Smooth muscle cell (in vitro differentiated cells): ENCODE data around the gene ATP2B3. TPM values are rescaled to one million over a fixed set of nuclear protein-coding genes. Genes with fewer than 3 reads are reported as not detected.

Experiments used
- DNase-seq: peaks from one replicate; lab custom pipeline; 2025; ENCODE audit not compliant: unreplicated experiment; lab: John Stamatoyannopoulos, UW
- H2AFZ ChIP-seq: fragments of 200-600 bp; sonication (generic); 2 replicates; pipeline ENCODE4 v1.6.0; 2016; ENCODE audit warnings: antibody characterized with exemption, low read depth, mild to moderate bottlenecking
- H3F3A ChIP-seq: fragments of 200-600 bp; sonication (generic); 2 replicates; pipeline ENCODE4 v1.6.0; 2017; ENCODE audit warnings: antibody characterized with exemption, low read depth
- H3K27ac ChIP-seq: fragments of 200-600 bp; sonication (generic); 2 replicates; pipeline ENCODE4 v1.5.1; 2016; ENCODE audit warnings: low read depth, mild to moderate bottlenecking
- H3K27me3 ChIP-seq: fragments of 200-600 bp; sonication (generic); 2 replicates; pipeline ENCODE4 v1.6.1; 2016; ENCODE audit warnings: low read depth, mild to moderate bottlenecking
- H3K36me3 ChIP-seq: fragments of 200-600 bp; sonication (generic); 2 replicates; pipeline ENCODE4 v1.5.1; 2016; ENCODE audit warnings: low read depth
- H3K4me1 ChIP-seq: fragments of 200-600 bp; sonication (generic); 2 replicates; pipeline ENCODE4 v1.5.1; 2016; ENCODE audit warnings: low read depth
- H3K4me2 ChIP-seq: fragments of 200-600 bp; sonication (generic); 2 replicates; pipeline ENCODE4 v1.6.0; 2016; ENCODE audit warnings: mild to moderate bottlenecking
- H3K4me3 ChIP-seq: fragments of 200-600 bp; sonication (generic); 2 replicates; pipeline ENCODE4 v1.5.1; 2016; ENCODE audit warnings: mild to moderate bottlenecking
- H3K79me2 ChIP-seq: fragments of 200-600 bp; sonication (generic); 2 replicates; pipeline ENCODE4 v1.6.0; 2016; ENCODE audit warnings: low read depth, mild to moderate bottlenecking
- H3K9ac ChIP-seq: fragments of 200-600 bp; sonication (generic); 2 replicates; pipeline ENCODE4 v1.6.0; 2016; ENCODE audit warnings: low read depth
- H3K9me3 ChIP-seq: fragments of 200-600 bp; sonication (generic); replicated peaks from 2 replicates; pipeline ENCODE4 v1.5.1; 2016; ENCODE audit warnings: low read depth
- H4K20me1 ChIP-seq: fragments of 200-600 bp; sonication (generic); 2 replicates; pipeline ENCODE4 v1.6.0; 2016; ENCODE audit warnings: low read depth
- WGBS: methylation state at CpG from one replicate; pipeline ENCODE4 v1.1.7; 2016; ENCODE audit warnings: low lambda C conversion rate; 5-methylcytosine and 5-hydroxymethylcytosine counted together
- polyA plus RNA-seq: library from polyadenylated mRNA; unstranded; fragments of >200 nt; fragmentation: Nextera tagmentation; extraction: Ambion mirVana; gene quantifications from 2 replicates; pipeline ENCODE4 v1.2.1, GENCODE V29; 2016
- total RNA-seq: library from RNA; depleted of rRNA; stranded (reverse); fragments of >200 nt; gene quantifications from 2 replicates; pipeline ENCODE4 v1.2.3, GENCODE V29; 2014
- TF ChIP-seq, protein P1 (sequence below): fragments of 200-600 bp; sonication (generic); IDR thresholded peaks from 2 replicates; pipeline ENCODE4 v1.5.1; 2017; ENCODE audit warnings: borderline replicate concordance, mild to moderate bottlenecking, antibody characterized with exemption; ENCODE audit not compliant: insufficient read depth, poor library complexity, severe bottlenecking

The ATP2B3 gene
- total and polyA plus RNA-seq, 2 experiments from 2014 or later = 0.05 to 0.22 TPM

DNA sequence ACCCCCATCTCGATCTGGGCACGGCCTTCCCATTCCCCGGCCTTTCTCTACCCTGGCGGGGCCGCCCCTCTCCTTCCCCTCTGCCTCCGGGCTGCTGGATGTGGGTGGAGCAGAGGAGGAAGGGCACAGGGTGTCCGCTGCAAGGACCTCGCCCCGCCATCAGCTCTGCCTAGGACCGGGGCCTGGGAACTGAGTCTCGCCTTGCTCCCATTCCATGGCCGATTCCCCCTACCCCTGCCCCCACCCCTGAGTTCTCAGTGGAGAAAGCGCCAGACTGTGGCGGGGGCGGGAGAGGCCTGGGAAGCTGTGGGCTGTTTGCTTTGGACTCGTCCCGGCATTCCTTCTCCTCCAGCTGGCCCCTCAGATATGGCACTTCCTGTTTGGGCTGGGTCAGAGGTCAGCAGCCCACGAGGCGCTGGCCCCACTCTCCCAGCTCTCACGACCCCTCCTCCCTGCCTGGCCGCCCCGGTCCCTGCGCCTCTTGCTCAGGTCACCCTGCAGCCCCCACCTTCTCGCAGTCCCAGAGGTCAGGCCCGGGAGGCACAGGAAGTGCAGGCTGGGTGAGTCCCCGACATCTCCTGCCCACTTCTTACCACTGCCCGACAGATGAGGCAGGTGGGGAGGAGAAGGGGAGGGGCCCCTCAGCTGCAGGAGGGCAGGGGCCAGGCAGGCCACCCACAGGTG, 29.1 kb upstream of the ATP2B3 start:
- Histone ChIP-seq H3K79me2 (no peaks in the 10 kb centered on the region), H3K4me1 (peaks cover 5% of the 10 kb centered on the region), H2AFZ (no peak overlapping the region), H3K27ac (peak overlapping the region; percentile 47), H4K20me1 (no peaks in the 10 kb centered on the region), H3K27me3 (no peaks in the 10 kb centered on the region), H3K36me3 (no peaks in the 10 kb centered on the region), H3K9me3 (no peaks in the 10 kb centered on the region), H3K4me3 (no peak overlapping the region), H3K9ac (no peak overlapping the region), H3F3A (no peaks in the 10 kb centered on the region), H3K4me2 (peak overlapping the region; percentile 31)
- DNase-seq = no peak
- 51% methylated on average over 21 of the region's 27 CpGs for WGBS
- TF ChIP-seq, protein P1, sequence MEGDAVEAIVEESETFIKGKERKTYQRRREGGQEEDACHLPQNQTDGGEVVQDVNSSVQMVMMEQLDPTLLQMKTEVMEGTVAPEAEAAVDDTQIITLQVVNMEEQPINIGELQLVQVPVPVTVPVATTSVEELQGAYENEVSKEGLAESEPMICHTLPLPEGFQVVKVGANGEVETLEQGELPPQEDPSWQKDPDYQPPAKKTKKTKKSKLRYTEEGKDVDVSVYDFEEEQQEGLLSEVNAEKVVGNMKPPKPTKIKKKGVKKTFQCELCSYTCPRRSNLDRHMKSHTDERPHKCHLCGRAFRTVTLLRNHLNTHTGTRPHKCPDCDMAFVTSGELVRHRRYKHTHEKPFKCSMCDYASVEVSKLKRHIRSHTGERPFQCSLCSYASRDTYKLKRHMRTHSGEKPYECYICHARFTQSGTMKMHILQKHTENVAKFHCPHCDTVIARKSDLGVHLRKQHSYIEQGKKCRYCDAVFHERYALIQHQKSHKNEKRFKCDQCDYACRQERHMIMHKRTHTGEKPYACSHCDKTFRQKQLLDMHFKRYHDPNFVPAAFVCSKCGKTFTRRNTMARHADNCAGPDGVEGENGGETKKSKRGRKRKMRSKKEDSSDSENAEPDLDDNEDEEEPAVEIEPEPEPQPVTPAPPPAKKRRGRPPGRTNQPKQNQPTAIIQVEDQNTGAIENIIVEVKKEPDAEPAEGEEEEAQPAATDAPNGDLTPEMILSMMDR = no peak

DNA sequence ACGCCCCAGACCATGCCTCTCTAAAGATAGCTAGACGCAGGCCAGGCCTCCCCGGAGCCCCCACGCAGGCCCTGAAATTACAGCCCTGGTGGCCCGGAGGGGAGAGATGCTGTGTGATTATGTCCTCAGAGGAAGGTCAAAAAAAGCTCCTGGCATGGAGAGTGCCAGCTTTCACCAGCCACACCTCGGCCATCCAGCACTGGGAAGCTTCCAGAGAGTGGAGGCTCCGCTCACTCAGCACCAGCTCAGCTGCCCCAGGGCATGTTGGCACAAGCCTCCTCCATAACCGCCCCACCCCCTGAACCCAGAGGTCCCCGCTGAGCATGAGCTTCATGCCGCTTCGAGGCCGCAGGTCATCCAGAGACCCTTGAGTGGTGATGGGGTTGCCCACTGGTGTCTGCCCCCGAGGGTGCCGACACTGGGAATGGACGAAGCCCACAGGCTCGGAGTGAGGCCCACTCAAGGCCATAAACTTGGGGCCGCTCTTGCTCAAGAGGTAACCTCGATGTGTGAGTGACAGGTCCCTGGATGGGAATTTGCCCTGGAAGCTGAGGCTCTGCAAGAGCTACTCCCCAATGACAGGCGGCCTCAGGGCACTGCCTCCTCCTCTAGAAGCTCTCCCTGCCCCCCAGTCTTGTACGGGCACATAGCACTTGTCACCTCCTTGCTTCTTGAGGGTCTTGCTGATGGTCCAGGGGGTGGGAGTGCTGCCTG, 27.1 kb upstream of the ATP2B3 start:
- DNase-seq = no peak
- H3K79me2 ChIP-seq = peaks cover 5% of the 10 kb centered on the region
- no peak overlapping the region for H3K27ac ChIP-seq

DNA sequence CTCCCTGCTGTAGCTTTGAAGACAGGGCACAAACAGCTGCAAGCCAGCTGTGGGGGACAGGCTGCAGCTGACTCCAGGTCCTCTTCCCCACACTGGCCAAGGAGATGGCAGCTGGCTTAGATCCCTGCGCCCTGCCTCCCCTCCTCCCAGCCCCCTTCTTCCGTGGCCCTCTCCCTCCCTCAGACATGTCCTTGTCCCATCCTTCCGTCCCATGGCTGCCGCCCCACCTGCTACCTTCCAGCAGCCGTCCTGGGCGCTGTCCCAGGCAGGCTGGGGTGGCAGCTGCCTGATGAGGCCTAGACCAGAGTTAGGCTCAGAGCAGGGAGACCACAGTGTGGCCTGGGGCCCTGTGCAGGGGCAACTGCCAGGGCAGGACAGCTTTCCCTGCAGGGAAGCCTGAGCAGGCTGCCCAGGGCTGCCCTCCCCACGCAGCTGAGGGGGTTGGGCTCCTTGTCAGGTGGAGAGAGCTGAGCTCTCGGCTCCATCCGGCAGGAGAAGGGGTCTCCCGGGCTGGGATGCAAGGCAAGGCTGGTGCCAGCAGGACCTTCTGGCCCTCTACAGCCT, 26.0 kb upstream of the ATP2B3 start:
- Histone ChIP-seq H3K27ac (peak overlapping the region; percentile 31), H2AFZ (no peak overlapping the region), H3K4me2 (peak overlapping the region; percentile 17)

More for the DNA sequence above, 27.1 kb upstream of the ATP2B3 start:
- Histone ChIP-seq H3K4me1 (peaks cover 5% of the 10 kb centered on the region), H3K9me3 (no peaks in the 10 kb centered on the region), H3K27me3 (no peaks in the 10 kb centered on the region), H3K4me2 (no peak overlapping the region), H3K36me3 (no peaks in the 10 kb centered on the region), H3K9ac (no peak overlapping the region), H2AFZ (no peak overlapping the region), H3K4me3 (no peak overlapping the region), H4K20me1 (no peaks in the 10 kb centered on the region), H3F3A (no peaks in the 10 kb centered on the region)
- TF ChIP-seq, protein P1 = no peak
- WGBS = 87% methylated on average over 20 of the region's 20 CpGs

More for the DNA sequence above, 26.0 kb upstream of the ATP2B3 start:
- Histone ChIP-seq H4K20me1 (peaks cover 10% of the 10 kb centered on the region), H3K79me2 (peaks cover 15% of the 10 kb centered on the region), H3K9me3 (no peaks in the 10 kb centered on the region), H3K36me3 (no peaks in the 10 kb centered on the region), H3F3A (no peaks in the 10 kb centered on the region), H3K4me3 (no peak overlapping the region), H3K9ac (no peak overlapping the region), H3K27me3 (no peaks in the 10 kb centered on the region), H3K4me1 (peaks cover 5% of the 10 kb centered on the region)
- WGBS = 58% methylated on average over 10 of the region's 10 CpGs
- TF ChIP-seq, protein P1 = no peak
- no peak for DNase-seq
